GM18858 (cell line): ENCODE measurements around the gene PANK4.
"Not testable (repeated sequence)": the region's sequence is repeated elsewhere in the genome, so short reads cannot be mapped to it uniquely, and the experiment has no call there.

Source experiments
- ATAC-seq: cut with Tn5 transposase; IDR thresholded peaks from one replicate; pipeline ENCODE4 v1.9.1; 2021; ENCODE audit not compliant: unreplicated experiment

PANK4 gene

GRCh38 chr1:2466958-2467554 is 59.3 kb downstream of the PANK4 start:
- no peak for ATAC-seq

- no peak for ATAC-seq
Measured at GRCh38 chr1:2466270-2466665, 60.1 kb downstream of the PANK4 start.

GRCh38 chr1:2465371-2466269 is 60.8 kb downstream of the PANK4 start:
- ATAC-seq, result no peak

GRCh38 chr1:2463396-2463795 is 63.0 kb downstream of the PANK4 start:
- ATAC-seq, result no peak

- ATAC-seq, result no peak
Measured at GRCh38 chr1:2462819-2463218, 63.6 kb downstream of the PANK4 start.

- ATAC-seq, result no peak
Measured at GRCh38 chr1:2460996-2461751, 65.2 kb downstream of the PANK4 start.

GRCh38 chr1:2460203-2460602 is 66.2 kb downstream of the PANK4 start:
- ATAC-seq, result no peak

GRCh38 chr1:2459757-2460156 is 66.6 kb downstream of the PANK4 start:
- ATAC-seq, result no peak

- not testable (repeated sequence) for ATAC-seq
Measured at GRCh38 chr1:2459102-2459753, 67.2 kb downstream of the PANK4 start.

GRCh38 chr1:2458687-2459086 is 67.7 kb downstream of the PANK4 start:
- no peak for ATAC-seq
